DND-41 (cell line): ENCODE results near the gene ARHGEF17.

Source experiments
- ATAC-seq: fragments of 200-7000 bp; cut with Tn5 transposase; 3 replicates; pipeline ENCODE4 v1.9.1; 2021; ENCODE audit warnings: low read depth; ENCODE audit not compliant: insufficient read depth
- DNase-seq: peaks from one replicate; pipeline ENCODE4 v3.0.0-alpha.2; 2020
- H2AFZ ChIP-seq: 2 replicates; pipeline ENCODE4 v1.6.0; 2012; ENCODE audit warnings: low read depth, low read length
- H3K27ac ChIP-seq: 2 replicates; pipeline ENCODE4 v1.5.1; 2012; ENCODE audit warnings: low read length, inconsistent platforms
- H3K27me3 ChIP-seq: fragments of 200-600 bp; sonication (generic); 2 replicates; pipeline ENCODE4 v1.6.0; 2012; ENCODE audit warnings: low read length, mild to moderate bottlenecking, inconsistent platforms; ENCODE audit not compliant: insufficient read depth, poor library complexity
- H3K36me3 ChIP-seq: 2 replicates; pipeline ENCODE4 v1.5.1; 2012; ENCODE audit warnings: low read length, inconsistent platforms; ENCODE audit not compliant: insufficient read depth
- H3K4me1 ChIP-seq: 2 replicates; pipeline ENCODE4 v1.5.1; 2012; ENCODE audit warnings: mild to moderate bottlenecking, low read length; ENCODE audit not compliant: insufficient read depth
- H3K4me2 ChIP-seq: 2 replicates; pipeline ENCODE4 v1.6.0; 2012; ENCODE audit warnings: mild to moderate bottlenecking, moderate library complexity, low read length, inconsistent platforms; ENCODE audit not compliant: insufficient read depth
- H3K4me3 ChIP-seq, 2 experiments: fragments of 200-600 bp in 1 of 2; shearing (Covaris generic) in 1 of 2; 2 replicates each; pipeline ENCODE4 v1.5.1; 2012 to 2016; ENCODE audit warnings: inconsistent platforms in 2 of 2, low read length in 2 of 2, mild to moderate bottlenecking in 2 of 2, low read depth in 1 of 2, moderate library complexity in 1 of 2
- H3K79me2 ChIP-seq: 2 replicates; pipeline ENCODE4 v1.6.0; 2012; ENCODE audit warnings: low read length, inconsistent platforms; ENCODE audit not compliant: insufficient read depth
- H3K9ac ChIP-seq: 2 replicates; pipeline ENCODE4 v1.6.0; 2012; ENCODE audit warnings: low read depth, mild to moderate bottlenecking, inconsistent platforms, low read length, moderate library complexity
- H3K9me3 ChIP-seq: 2 replicates; pipeline ENCODE4 v1.5.1; 2012; ENCODE audit warnings: low read length, moderate library complexity, mild to moderate bottlenecking, inconsistent platforms; ENCODE audit not compliant: insufficient read depth, severe bottlenecking
- H4K20me1 ChIP-seq: 2 replicates; pipeline ENCODE4 v1.6.0; 2012; ENCODE audit warnings: low read length; ENCODE audit not compliant: insufficient read depth
- CTCF ChIP-seq: IDR thresholded peaks from 2 replicates; pipeline ENCODE4 v1.5.1; 2012; ENCODE audit warnings: borderline replicate concordance, low read length, moderate library complexity, mild to moderate bottlenecking; ENCODE audit not compliant: poor library complexity, severe bottlenecking; ENCODE audit errors: extremely low read depth
- EZH2 ChIP-seq: IDR thresholded peaks from 3 replicates; pipeline ENCODE4 v1.6.1; 2012; ENCODE audit warnings: borderline replicate concordance, low read depth, mild to moderate bottlenecking, moderate library complexity, low read length, inconsistent platforms; ENCODE audit not compliant: severe bottlenecking

The ARHGEF17 gene

GRCh38 chr11:73345481-73346160, 37.5 kb downstream of the ARHGEF17 start:
- H3K4me2 ChIP-seq, result no peak overlapping the region
- no peak overlapping the region for H3K4me3 ChIP-seq
- H4K20me1 ChIP-seq, result 0 out of 2 replicates have a peak, but pooled peaks cover 5% of the 10 kb centered on the region
- no peak overlapping the region for H3K27ac ChIP-seq
- no peaks in the 10 kb centered on the region for H3K4me1 ChIP-seq
- DNase-seq (no peak), ATAC-seq (no peak)
- H3K36me3 ChIP-seq, result no peaks in the 10 kb centered on the region
- H3K9me3 ChIP-seq, result no peaks in the 10 kb centered on the region
- no peak for TF ChIP-seq CTCF
- H3K27me3 ChIP-seq, result no peaks in the 10 kb centered on the region
- H3K79me2 ChIP-seq, result no peaks in the 10 kb centered on the region
- H3K9ac ChIP-seq, result no peak overlapping the region
- no peak overlapping the region for H2AFZ ChIP-seq

GRCh38 chr11:73346186-73346935, 38.3 kb downstream of the ARHGEF17 start:
- TF ChIP-seq CTCF (no peak), EZH2 (no peak)
- Histone ChIP-seq H4K20me1 (0 out of 2 replicates have a peak, but pooled peaks cover 5% of the 10 kb centered on the region), H3K4me2 (no peak overlapping the region), H3K4me3 (no peak overlapping the region), H3K27ac (no peak overlapping the region), H3K79me2 (no peaks in the 10 kb centered on the region), H3K9me3 (no peaks in the 10 kb centered on the region), H3K36me3 (no peaks in the 10 kb centered on the region), H3K27me3 (no peaks in the 10 kb centered on the region), H3K4me1 (peaks cover 1% of the 10 kb centered on the region; the same call in 1 of the 2 replicates), H3K9ac (no peak overlapping the region), H2AFZ (no peak overlapping the region)
- ATAC-seq (no peak), DNase-seq (no peak)

GRCh38 chr11:73347067-73347466, 39.0 kb downstream of the ARHGEF17 start:
- H2AFZ ChIP-seq, result no peak overlapping the region
- H3K4me3 ChIP-seq, result no peak overlapping the region
- ATAC-seq (no peak), DNase-seq (no peak)
- H3K36me3 ChIP-seq, result no peaks in the 10 kb centered on the region
- 0 out of 2 replicates have a peak, but pooled peaks cover 5% of the 10 kb centered on the region for H4K20me1 ChIP-seq
- TF ChIP-seq CTCF (no peak), EZH2 (no peak)
- H3K79me2 ChIP-seq, result no peaks in the 10 kb centered on the region
- no peaks in the 10 kb centered on the region for H3K27me3 ChIP-seq
- no peaks in the 10 kb centered on the region for H3K9me3 ChIP-seq
- H3K4me2 ChIP-seq, result no peak overlapping the region
- no peak overlapping the region for H3K27ac ChIP-seq
- H3K9ac ChIP-seq, result no peak overlapping the region
- peaks cover 2% of the 10 kb centered on the region; the same call in 1 of the 2 replicates for H3K4me1 ChIP-seq
